Motor neuron (in vitro differentiated cells): ENCODE data around the gene RAP1A. TPM values are rescaled to one million over a fixed set of nuclear protein-coding genes. Genes with fewer than 3 reads are reported as not detected.
A peak's percentile ranks its signal among the peaks of the same experiment; 100 is the strongest.
"Not testable (repeated sequence)": the region's sequence is repeated elsewhere in the genome, so short reads cannot be mapped to it uniquely, and the experiment has no call there.

Source experiments
- ATAC-seq, 8 experiments: fragments of 200-7000 bp; cut with Tn5 transposase; replicated peaks in 6 of 8; 2 replicates each; pipeline ENCODE4 v1.8.0; 2021; ENCODE audit warnings: mild to moderate bottlenecking in 8 of 8, moderate library complexity in 8 of 8
- H3K27ac ChIP-seq, 2 donors: fragments of 250-450 bp; sonication (Bioruptor Pico); 2 replicates each; pipeline ENCODE4 v1.9.0; 2021; ENCODE audit warnings: antibody characterized with exemption in 2 of 2, mild to moderate bottlenecking in 2 of 2, moderate library complexity in 1 of 2
- H3K4me1 ChIP-seq, 2 donors: fragments of 250-450 bp; sonication (Bioruptor Pico); replicated peaks in 1 of 2; 2 replicates each; pipeline ENCODE4 v1.6.1; 2021; ENCODE audit warnings: antibody characterized with exemption in 2 of 2, mild to moderate bottlenecking in 2 of 2, moderate library complexity in 1 of 2
- H3K4me3 ChIP-seq, 5 donors: fragments of 250-450 bp; sonication (Bioruptor Pico); 2 replicates each; pipeline ENCODE4 v1.9.0; 2021; ENCODE audit warnings: antibody characterized with exemption in 5 of 5, mild to moderate bottlenecking in 5 of 5, moderate library complexity in 4 of 5
- WGBS, 10 experiments: fragments of 450-650 bp; shearing (Covaris generic); methylation state at CpG; one replicate each; pipeline ENCODE4 v1.0.0; 2022; 5-methylcytosine and 5-hydroxymethylcytosine counted together
- in situ Hi-C, 9 experiments: fragments of 400-800 bp; cut with MboI; loops; one replicate each; pipeline ENCODE4 v1.15.0; 2021; ENCODE audit warnings: low sequenced_read_pairs in 9 of 9, low pct_unique_long_range_greater_than_20kb in 2 of 9; ENCODE audit not compliant: unreplicated experiment in 9 of 9
- total RNA-seq, 8 experiments: library from RNA; unstranded; fragments of 300-600 nt; gene quantifications; 2 replicates each; pipeline versions ENCODE4 v1.2.3 to v1.2.4, GENCODE V29; 2022

RAP1A gene
- total RNA-seq, 8 experiments from 2014 or later: 15.2 to 42.6 (median 26.3) TPM

- H3K4me3 ChIP-seq: no peak overlapping the region
- H3K4me1 ChIP-seq: peaks cover 2 to 6% of the 10 kb centered on the region in 2 donors
- no peak overlapping the region for H3K27ac ChIP-seq
- 80 to 95% (median 88%) methylated on average over 3 to 4 of the region's 4 CpGs; no CpG with 5 or more reads in 3 of the 10 experiments for WGBS, 10 experiments
- in situ Hi-C loops: no loop called here
- no peak for ATAC-seq
Observed at GRCh38 chr1:111602974-111603373, 16.6 kb upstream of the RAP1A start.

- H3K4me3 ChIP-seq: no peak overlapping the region
- WGBS, 10 experiments: 33 to 100% (median 77%) methylated on average over 1 to 4 of the region's 4 CpGs; no CpG with 5 or more reads in 1 of the 10 experiments
- ATAC-seq: no peak
- H3K27ac ChIP-seq: no peak overlapping the region
- in situ Hi-C loops: no loop called here
- H3K4me1 ChIP-seq: peaks cover 2 to 6% of the 10 kb centered on the region in 2 donors
Observed at GRCh38 chr1:111603979-111604378, 15.6 kb upstream of the RAP1A start.

- Histone ChIP-seq H3K4me1 (peaks cover 2 to 6% of the 10 kb centered on the region in 2 donors), H3K27ac (no peak overlapping the region), H3K4me3 (no peak overlapping the region)
- 0 to 100% (median 75%) methylated on average over 1 to 3 of the region's 3 CpGs; no CpG with 5 or more reads in 2 of the 10 experiments for WGBS, 10 experiments
- in situ Hi-C loops: no loop called here
- ATAC-seq: no peak
Observed at GRCh38 chr1:111604931-111605330, 14.7 kb upstream of the RAP1A start.

- peak in 2 of 8 experiments; percentile 52 to 54 for ATAC-seq
- peaks cover 2 to 6% of the 10 kb centered on the region in 2 donors for H3K4me1 ChIP-seq
- in situ Hi-C loops: no loop called here
- H3K27ac ChIP-seq: no peak overlapping the region
- H3K4me3 ChIP-seq: no peak overlapping the region
Observed at GRCh38 chr1:111605576-111605975, 14.0 kb upstream of the RAP1A start.

GRCh38 chr1:111606457-111607215, 13.0 kb upstream of the RAP1A start:
- H3K27ac ChIP-seq, H3K4me3 ChIP-seq, in situ Hi-C loops, H3K4me1 ChIP-seq, ATAC-seq: not testable (repeated sequence)
- 22 to 100% (median 54%) methylated on average over 1 to 5 of the region's 8 CpGs for WGBS, 10 experiments

- in situ Hi-C loops, H3K4me1 ChIP-seq, H3K4me3 ChIP-seq, H3K27ac ChIP-seq, ATAC-seq: not testable (repeated sequence)
- WGBS, 10 experiments: 40 to 92% (median 84%) methylated on average over 1 to 6 of the region's 24 CpGs; no CpG with 5 or more reads in 6 of the 10 experiments
Observed at GRCh38 chr1:111608528-111608927, 11.1 kb upstream of the RAP1A start.

GRCh38 chr1:111611986-111612385, 7.6 kb upstream of the RAP1A start:
- ATAC-seq: no peak
- 36 to 90% (median 58%) methylated on average over 1 to 2 of the region's 2 CpGs for WGBS, 10 experiments

GRCh38 chr1:111615870-111616715, 3.5 kb upstream of the RAP1A start:
- 22 to 100% (median 68%) methylated on average over 1 to 3 of the region's 3 CpGs; no CpG with 5 or more reads in 1 of the 10 experiments for WGBS, 10 experiments
- Histone ChIP-seq H3K27ac (no peak overlapping the region), H3K4me1 (peaks cover 9% of the 10 kb centered on the region in 2 donors), H3K4me3 (no peak overlapping the region)
- ATAC-seq: no peak
- in situ Hi-C loops: no loop called here

More at GRCh38 chr1:111611986-111612385, 7.6 kb upstream of the RAP1A start:
- no peaks in the 10 kb centered on the region for H3K4me1 ChIP-seq
- in situ Hi-C loops: no loop called here
- H3K4me3 ChIP-seq: no peak overlapping the region
- H3K27ac ChIP-seq: no peak overlapping the region

- in situ Hi-C loops: no loop called here
Observed at GRCh38 chr1:111618081-111618480, 1.5 kb upstream of the RAP1A start.

GRCh38 chr1:111618961-111619634, 491 bp upstream of the RAP1A start:
- WGBS, 10 experiments: 0 to 87% (median 56%) methylated on average over 1 to 17 of the region's 19 CpGs; no CpG with 5 or more reads in 2 of the 10 experiments

More at GRCh38 chr1:111618081-111618480, 1.5 kb upstream of the RAP1A start:
- H3K27ac ChIP-seq: no peak overlapping the region
- WGBS, 10 experiments: 82 to 100% (median 100%) methylated on average over 2 of the region's 2 CpGs; no CpG with 5 or more reads in 2 of the 10 experiments
- no peak overlapping the region for H3K4me3 ChIP-seq
- peaks cover 9 to 15% of the 10 kb centered on the region in 2 donors for H3K4me1 ChIP-seq
- no peak for ATAC-seq

GRCh38 chr1:111620441-111620971, 917 bp downstream of the RAP1A start:
- ATAC-seq: no peak
- peak overlapping the region; percentile 75 to 86 for H3K27ac ChIP-seq
- in situ Hi-C loops: no loop called here

More at GRCh38 chr1:111618961-111619634, 491 bp upstream of the RAP1A start:
- no peak for ATAC-seq
- H3K4me3 ChIP-seq: peak overlapping the region; percentile 68 to 86 (median 74)
- H3K27ac ChIP-seq: peak overlapping the region in 1 of 2 donors; percentile 86
- peaks cover 9 to 15% of the 10 kb centered on the region in 2 donors for H3K4me1 ChIP-seq
- in situ Hi-C loops: no loop called here

GRCh38 chr1:111621050-111621449, 1.5 kb downstream of the RAP1A start:
- ATAC-seq: no peak
- Histone ChIP-seq H3K4me1 (peaks cover 9 to 15% of the 10 kb centered on the region in 2 donors), H3K27ac (no peak overlapping the region), H3K4me3 (peak overlapping the region; percentile 68 to 86 (median 74))
- in situ Hi-C loops: no loop called here
- WGBS, 10 experiments: 30 to 93% (median 62%) methylated on average over 2 to 4 of the region's 4 CpGs; no CpG with 5 or more reads in 1 of the 10 experiments

More at GRCh38 chr1:111620441-111620971, 917 bp downstream of the RAP1A start:
- Histone ChIP-seq H3K4me3 (peak overlapping the region; percentile 68 to 86 (median 74)), H3K4me1 (peaks cover 9 to 15% of the 10 kb centered on the region in 2 donors)
- WGBS, 10 experiments: 0 to 8% (median 3%) methylated on average over 1 to 11 of the region's 12 CpGs
